NB4 (cell line): ENCODE results near the gene OR6C65.

Source experiments
- CTCF ChIP-seq: IDR thresholded peaks from one replicate; pipeline ENCODE4 v1.5.1; 2012; ENCODE audit warnings: low read depth, low read length
- POLR2A ChIP-seq: IDR thresholded peaks from 2 replicates; pipeline ENCODE4 v1.6.1; 2011; ENCODE audit warnings: mild to moderate bottlenecking; ENCODE audit not compliant: insufficient read length; ENCODE audit errors: extremely low read depth

GRCh38 chr12:55446326-55446725 is 46.0 kb downstream of the OR6C65 start:
- no peak for TF ChIP-seq CTCF
- no peak for TF ChIP-seq POLR2A
